H9 (cell line): ENCODE results near the gene SSTR5. TPM values are rescaled to one million over a fixed set of nuclear protein-coding genes. Genes with fewer than 3 reads are reported as not detected.

Source experiments
- DNase-seq: peaks from one replicate; pipeline ENCODE4 v3.0.0-alpha.2; 2017
- H2AFZ ChIP-seq: one replicate; pipeline ENCODE4 v1.6.1; 2013; ENCODE audit warnings: mild to moderate bottlenecking, low read length, control low read depth, moderate library complexity
- H2AK5ac ChIP-seq: 2 replicates; pipeline ENCODE4 v1.6.1; 2013; ENCODE audit warnings: low read length, control low read depth, mixed read lengths; ENCODE audit not compliant: insufficient read length
- H2BK120ac ChIP-seq: one replicate; pipeline ENCODE4 v1.6.1; 2013; ENCODE audit warnings: low read depth, mild to moderate bottlenecking, low read length, control low read depth, inconsistent platforms; ENCODE audit not compliant: poor library complexity, severe bottlenecking
- H2BK12ac ChIP-seq: 2 replicates; pipeline ENCODE4 v1.6.1; 2013; ENCODE audit warnings: low read length, control low read depth, mixed read lengths, low read depth; ENCODE audit not compliant: insufficient read length
- H2BK15ac ChIP-seq: 2 replicates; pipeline ENCODE4 v1.6.1; 2013; ENCODE audit warnings: low read depth, low read length, control low read depth
- H2BK20ac ChIP-seq: one replicate; pipeline ENCODE4 v1.6.1; 2013; ENCODE audit warnings: low read depth, mild to moderate bottlenecking, low read length, control low read depth, inconsistent platforms; ENCODE audit not compliant: poor library complexity, severe bottlenecking
- H2BK5ac ChIP-seq: 2 replicates; pipeline ENCODE4 v1.6.1; 2013; ENCODE audit warnings: low read length, control low read depth, mixed read lengths; ENCODE audit not compliant: insufficient read length
- H3K14ac ChIP-seq: 2 replicates; pipeline ENCODE4 v1.6.1; 2013; ENCODE audit warnings: low read length, control low read depth; ENCODE audit not compliant: insufficient read depth
- H3K18ac ChIP-seq: 2 replicates; pipeline ENCODE4 v1.6.1; 2013; ENCODE audit warnings: low read depth, mild to moderate bottlenecking, mixed read lengths, low read length, control low read depth; ENCODE audit not compliant: insufficient read length
- H3K23ac ChIP-seq: 2 replicates; pipeline ENCODE4 v1.6.1; 2013; ENCODE audit warnings: low read length, control low read depth, mixed read lengths, low read depth; ENCODE audit not compliant: insufficient read length
- H3K23me2 ChIP-seq: 2 replicates; pipeline ENCODE4 v1.6.1; 2013; ENCODE audit warnings: low read depth, mild to moderate bottlenecking, mixed read lengths, low read length, control low read depth; ENCODE audit not compliant: insufficient read length, poor library complexity, severe bottlenecking
- H3K27ac ChIP-seq: 2 replicates; pipeline ENCODE4 v1.5.1; 2013; ENCODE audit warnings: low read length, control low read depth, mixed read lengths, low read depth; ENCODE audit not compliant: insufficient read length
- H3K27me3 ChIP-seq: 2 replicates; pipeline ENCODE4 v1.6.1; 2013; ENCODE audit warnings: low read length, control low read depth, inconsistent platforms; ENCODE audit not compliant: insufficient read depth
- H3K4ac ChIP-seq: 2 replicates; pipeline ENCODE4 v1.6.1; 2013; ENCODE audit warnings: low read depth, mild to moderate bottlenecking, control low read depth, inconsistent platforms, low read length, moderate library complexity
- H3K4me1 ChIP-seq: 2 replicates; pipeline ENCODE4 v1.6.1; 2013; ENCODE audit warnings: low read length, control low read depth, inconsistent platforms; ENCODE audit not compliant: insufficient read depth
- H3K4me2 ChIP-seq: 2 replicates; pipeline ENCODE4 v1.6.1; 2013; ENCODE audit warnings: low read length, control low read depth, mixed read lengths; ENCODE audit not compliant: insufficient read length, insufficient read depth
- H3K56ac ChIP-seq: 2 replicates; pipeline ENCODE4 v1.6.1; 2013; ENCODE audit warnings: low read depth, mild to moderate bottlenecking, mixed read lengths, low read length, control low read depth; ENCODE audit not compliant: insufficient read length
- H3K79me1 ChIP-seq: 2 replicates; pipeline ENCODE4 v1.6.1; 2013; ENCODE audit warnings: low read depth, mild to moderate bottlenecking, moderate library complexity, low read length, control low read depth, inconsistent platforms; ENCODE audit not compliant: insufficient read depth, poor library complexity, severe bottlenecking
- H3K79me2 ChIP-seq: 2 replicates; pipeline ENCODE4 v1.6.1; 2013; ENCODE audit warnings: low read length, control low read depth, inconsistent platforms; ENCODE audit not compliant: insufficient read depth
- H3K9ac ChIP-seq: 2 replicates; pipeline ENCODE4 v1.6.1; 2013; ENCODE audit warnings: low read length, control low read depth, mixed read lengths; ENCODE audit not compliant: insufficient read length; ENCODE audit errors: extremely low read depth
- H3K9me3 ChIP-seq: one replicate; pipeline ENCODE4 v1.6.1; 2013; ENCODE audit warnings: low read depth, low read length, inconsistent platforms; ENCODE audit not compliant: control insufficient read depth
- H3T11ph ChIP-seq: one replicate; pipeline ENCODE4 v1.6.1; 2013; ENCODE audit warnings: mild to moderate bottlenecking, low read length, control low read depth, inconsistent platforms
- H4K20me1 ChIP-seq: one replicate; pipeline ENCODE4 v1.6.1; 2013; ENCODE audit not compliant: control insufficient read depth, insufficient read length, insufficient read depth
- H4K5ac ChIP-seq: 2 replicates; pipeline ENCODE4 v1.6.1; 2013; ENCODE audit warnings: low read depth, mild to moderate bottlenecking, mixed read lengths, low read length, control low read depth; ENCODE audit not compliant: insufficient read length
- H4K8ac ChIP-seq: replicated peaks from 2 replicates; pipeline ENCODE4 v1.6.1; 2013; ENCODE audit warnings: low read length, control low read depth, mixed read lengths, low read depth; ENCODE audit not compliant: insufficient read length
- H4K91ac ChIP-seq: 2 replicates; pipeline ENCODE4 v1.6.1; 2013; ENCODE audit warnings: low read depth, mild to moderate bottlenecking, moderate library complexity, mixed read lengths, low read length, control low read depth; ENCODE audit not compliant: insufficient read length
- H3K27ac Mint-ChIP-seq, 3 experiments: 2 replicates in 2 of 3; 3 replicates in 1 of 3; pipeline ENCODE4 v1.8.0; 2020 to 2021; ENCODE audit warnings: mixed read lengths in 3 of 3, mild to moderate bottlenecking in 1 of 3, moderate library complexity in 1 of 3
- H3K27me3 Mint-ChIP-seq: 2 replicates; pipeline ENCODE4 v1.8.0; 2021; ENCODE audit warnings: low read depth, mild to moderate bottlenecking, moderate library complexity, mixed read lengths
- H3K36me3 Mint-ChIP-seq, 3 experiments: 2 replicates in 2 of 3; 3 replicates in 1 of 3; pipeline ENCODE4 v1.8.0; 2020 to 2021; ENCODE audit warnings: low read depth in 3 of 3, mixed read lengths in 3 of 3; ENCODE audit not compliant: insufficient read depth in 1 of 3
- H3K4me1 Mint-ChIP-seq, 2 experiments: 2 replicates each; pipeline ENCODE4 v1.8.0; 2020; ENCODE audit warnings: mixed read lengths in 2 of 2
- H3K4me3 Mint-ChIP-seq, 2 experiments: 2 replicates in 1 of 2; 3 replicates in 1 of 2; pipeline ENCODE4 v1.8.0; 2020 to 2021; ENCODE audit warnings: mild to moderate bottlenecking in 2 of 2, mixed read lengths in 2 of 2, moderate library complexity in 1 of 2
- H3K9me3 Mint-ChIP-seq, 2 experiments: 2 replicates in 1 of 2; 3 replicates in 1 of 2; pipeline ENCODE4 v1.8.0; 2020; ENCODE audit warnings: mild to moderate bottlenecking in 2 of 2, mixed read lengths in 2 of 2, moderate library complexity in 1 of 2
- WGBS: extraction: QIAGEN DNeasy Blood & Tissue Kit; methylation state at CpG from one replicate; pipeline ENCODE4 v1.1.7; 2013; ENCODE audit warnings: missing lambda C conversion rate, low lambda C conversion rate, mixed read lengths; ENCODE audit not compliant: insufficient read length; ENCODE audit errors: extremely low coverage; 5-methylcytosine and 5-hydroxymethylcytosine counted together
- total RNA-seq: library from RNA; stranded (reverse); gene quantifications from 2 replicates; pipeline ENCODE4 v1.2.1, GENCODE V29; 2021
- TF ChIP-seq, protein P1 (sequence below): fragments of 200-600 bp; sonication (generic); conservative IDR thresholded peaks from 3 replicates; pipeline ENCODE4 v1.8.0; 2021; ENCODE audit warnings: antibody characterized with exemption, mild to moderate bottlenecking

SSTR5 gene
- total RNA-seq, 1 experiment from 2014 or later, result 0.22 TPM

DNA sequence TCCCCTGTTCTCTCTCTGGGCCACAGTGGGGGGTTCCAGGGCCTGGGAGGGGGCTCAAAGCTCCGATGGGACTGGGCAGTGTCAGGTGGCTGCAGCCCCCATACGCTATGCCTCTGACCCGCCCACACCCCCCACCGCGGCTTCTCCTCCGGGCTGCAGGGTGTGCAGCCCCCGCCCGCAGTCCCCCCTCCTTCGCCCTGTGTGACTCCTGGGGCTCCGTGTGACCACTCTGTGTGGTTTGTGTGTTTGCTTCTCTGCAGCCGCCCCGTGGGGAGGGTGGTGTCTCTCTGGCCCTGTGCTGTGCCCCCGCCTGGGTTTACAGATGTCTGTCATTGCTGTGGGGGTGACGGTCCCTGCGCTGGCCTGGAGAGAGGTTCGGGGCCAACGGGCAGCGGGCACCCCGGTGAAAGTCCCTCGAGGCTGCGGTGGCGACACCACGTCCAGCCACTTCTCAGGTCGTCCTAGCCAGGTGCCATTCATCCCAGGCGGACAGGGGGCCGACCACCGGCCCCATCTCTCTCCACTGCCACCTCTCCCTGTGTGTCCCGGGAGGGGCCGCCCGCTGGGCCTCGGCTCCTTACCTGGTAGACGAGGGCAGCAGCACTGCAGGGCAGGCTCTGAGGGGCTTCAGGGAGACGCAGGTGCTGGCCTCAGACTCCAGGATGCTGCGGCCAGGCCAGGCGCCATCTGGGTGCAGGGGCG, 5.5 kb downstream of the SSTR5 start:
- no peaks in the 10 kb centered on the region for H3K79me1 ChIP-seq
- H3T11ph ChIP-seq, result no peak overlapping the region
- no peak overlapping the region for H4K8ac ChIP-seq
- no peaks in the 10 kb centered on the region for H3K9me3 ChIP-seq
- H3K4me2 ChIP-seq, result no peak overlapping the region
- no peak overlapping the region for H3K56ac ChIP-seq
- H3K4me1 Mint-ChIP-seq, result peaks cover 4 to 13% of the 10 kb centered on the region in 2 experiments
- no peaks in the 10 kb centered on the region; a peak in 1 of 5 replicates for H3K9me3 Mint-ChIP-seq
- no peak overlapping the region for H3K4ac ChIP-seq
- no peak overlapping the region for H3K14ac ChIP-seq
- no peak overlapping the region for H3K18ac ChIP-seq
- no peaks in the 10 kb centered on the region for H4K20me1 ChIP-seq
- no peak overlapping the region for H4K91ac ChIP-seq
- H3K27ac Mint-ChIP-seq, result no peak overlapping the region
- no peak overlapping the region for H2BK20ac ChIP-seq
- peaks cover 23% of the 10 kb centered on the region for H3K27me3 Mint-ChIP-seq
- no peak overlapping the region for H4K5ac ChIP-seq
- no peaks in the 10 kb centered on the region for H3K79me2 ChIP-seq
- H3K27me3 ChIP-seq, result no peaks in the 10 kb centered on the region
- no peak overlapping the region for H2AK5ac ChIP-seq
- H2BK120ac ChIP-seq, result no peak overlapping the region
- H3K23me2 ChIP-seq, result no peaks in the 10 kb centered on the region
- H3K4me1 ChIP-seq, result no peaks in the 10 kb centered on the region
- no peak overlapping the region for H2BK15ac ChIP-seq
- DNase-seq, result no peak
- no peak overlapping the region for H3K23ac ChIP-seq
- no peak overlapping the region for H3K27ac ChIP-seq
- H3K9ac ChIP-seq, result no peak overlapping the region
- H2BK12ac ChIP-seq, result no peak overlapping the region
- no peak overlapping the region for H3K4me3 Mint-ChIP-seq
- TF ChIP-seq, protein P1, sequence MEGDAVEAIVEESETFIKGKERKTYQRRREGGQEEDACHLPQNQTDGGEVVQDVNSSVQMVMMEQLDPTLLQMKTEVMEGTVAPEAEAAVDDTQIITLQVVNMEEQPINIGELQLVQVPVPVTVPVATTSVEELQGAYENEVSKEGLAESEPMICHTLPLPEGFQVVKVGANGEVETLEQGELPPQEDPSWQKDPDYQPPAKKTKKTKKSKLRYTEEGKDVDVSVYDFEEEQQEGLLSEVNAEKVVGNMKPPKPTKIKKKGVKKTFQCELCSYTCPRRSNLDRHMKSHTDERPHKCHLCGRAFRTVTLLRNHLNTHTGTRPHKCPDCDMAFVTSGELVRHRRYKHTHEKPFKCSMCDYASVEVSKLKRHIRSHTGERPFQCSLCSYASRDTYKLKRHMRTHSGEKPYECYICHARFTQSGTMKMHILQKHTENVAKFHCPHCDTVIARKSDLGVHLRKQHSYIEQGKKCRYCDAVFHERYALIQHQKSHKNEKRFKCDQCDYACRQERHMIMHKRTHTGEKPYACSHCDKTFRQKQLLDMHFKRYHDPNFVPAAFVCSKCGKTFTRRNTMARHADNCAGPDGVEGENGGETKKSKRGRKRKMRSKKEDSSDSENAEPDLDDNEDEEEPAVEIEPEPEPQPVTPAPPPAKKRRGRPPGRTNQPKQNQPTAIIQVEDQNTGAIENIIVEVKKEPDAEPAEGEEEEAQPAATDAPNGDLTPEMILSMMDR, result no peak
- H2AFZ ChIP-seq, result no peak overlapping the region
- WGBS, result no CpG with 5 or more reads among the region's 36 CpGs
- H3K36me3 Mint-ChIP-seq, result no peaks in the 10 kb centered on the region; a peak in 1 of 7 replicates
- no peak overlapping the region for H2BK5ac ChIP-seq
